ENCODE data around the gene TFB1M.
"Not testable (repeated sequence)": the region's sequence is repeated elsewhere in the genome, so short reads cannot be mapped to it uniquely, and the experiment has no call there.

The TFB1M gene

GRCh38 chr6:155234167-155234566, 80.1 kb downstream of the TFB1M start:
- FAIRE-seq: no peak

DNA sequence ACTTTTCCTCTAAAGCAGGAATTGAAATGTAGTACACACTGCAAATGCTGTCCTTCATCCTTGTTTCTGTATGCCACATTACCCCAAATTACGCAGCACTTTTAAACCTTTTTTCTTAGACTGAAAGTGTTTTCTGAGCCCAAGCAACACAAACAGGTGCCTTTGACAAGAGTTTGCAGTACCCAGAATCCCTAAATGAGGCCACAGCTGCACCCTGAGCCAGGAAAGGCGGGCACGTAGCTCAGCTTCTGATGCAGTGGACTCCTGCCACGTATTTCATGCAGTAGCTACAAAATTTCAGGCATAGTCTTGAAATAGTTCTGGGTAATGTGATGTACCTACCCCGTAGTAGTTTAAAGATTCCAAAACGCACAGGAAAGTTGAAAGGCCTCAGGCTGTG, 81.4 kb downstream of the TFB1M start:
- FAIRE-seq: no peak

DNA sequence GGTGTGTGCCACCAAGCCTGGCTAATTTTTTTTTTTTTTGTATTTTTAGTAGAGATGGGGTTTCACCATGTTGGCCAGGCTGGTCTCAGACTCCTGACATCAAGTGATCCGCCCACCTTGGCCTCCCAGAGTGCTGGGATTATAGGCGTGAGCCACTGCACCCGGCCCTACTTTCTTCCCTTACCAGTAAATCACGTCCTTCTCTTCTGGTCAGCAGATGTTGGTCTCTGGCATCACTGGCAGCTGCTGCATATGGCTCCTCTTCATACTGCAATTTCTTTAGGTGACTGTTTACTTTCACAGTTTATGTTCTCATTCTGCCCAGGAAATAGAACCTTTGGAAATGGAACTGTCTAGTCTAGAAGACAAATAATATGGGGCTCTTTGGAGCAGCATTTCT, 83.3 kb downstream of the TFB1M start:
- FAIRE-seq: not testable (repeated sequence)

DNA sequence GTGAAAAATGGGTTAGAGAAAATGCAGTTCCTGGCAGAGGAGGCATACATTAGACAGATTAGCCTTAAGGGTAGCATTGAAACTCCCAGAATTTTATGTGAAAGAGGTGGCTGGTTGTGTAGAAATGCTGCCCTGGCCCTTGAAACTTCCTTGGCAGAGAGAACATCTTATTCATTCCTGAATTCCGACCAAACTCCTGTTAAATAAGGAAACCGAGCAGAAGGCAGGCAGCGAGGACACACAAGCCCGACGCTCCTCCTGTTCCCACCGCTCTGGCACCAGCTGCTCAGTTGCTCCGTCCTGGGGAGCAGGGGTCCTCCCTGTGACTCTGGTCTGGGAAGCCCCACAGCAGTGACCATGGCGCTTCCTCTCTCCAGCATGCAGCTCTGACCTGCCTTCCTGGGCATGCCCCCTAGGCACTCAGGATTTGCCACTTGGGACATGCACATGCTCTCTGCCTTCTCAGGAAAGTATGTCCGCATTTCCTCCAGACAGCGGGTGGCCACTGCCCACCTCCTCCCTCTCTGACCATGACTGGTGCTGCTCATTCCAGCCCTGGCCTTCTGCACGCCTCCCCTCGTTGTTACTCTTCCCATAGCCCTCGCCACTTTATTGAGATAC, 85.6 kb downstream of the TFB1M start:
- FAIRE-seq: no peak

GRCh38 chr6:155227046-155227445, 87.2 kb downstream of the TFB1M start:
- FAIRE-seq: no peak

DNA sequence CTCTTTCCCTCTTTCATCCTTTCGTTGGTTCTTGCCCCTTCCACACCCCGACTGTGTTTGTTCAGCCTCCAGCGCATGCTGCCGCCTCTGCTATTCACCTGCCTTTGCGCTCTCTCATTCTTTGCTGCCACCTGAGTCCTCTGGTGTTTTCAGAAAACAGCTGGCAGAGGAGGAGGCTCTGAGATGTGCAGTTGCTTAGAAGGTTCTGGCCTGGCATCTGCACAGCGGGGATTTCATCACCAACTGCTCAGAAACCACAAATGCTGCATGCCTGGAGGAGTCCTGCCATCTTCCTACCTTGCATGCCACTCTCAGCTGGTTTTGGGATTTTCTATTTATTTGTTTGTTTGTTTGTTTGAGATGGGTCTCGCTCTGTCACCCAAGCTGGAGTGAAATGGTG, 89.7 kb downstream of the TFB1M start:
- no peak for FAIRE-seq

- FAIRE-seq: no peak
Measured at GRCh38 chr6:155223646-155224451, 90.4 kb downstream of the TFB1M start.

- FAIRE-seq: no peak
Measured at GRCh38 chr6:155222506-155222905, 91.8 kb downstream of the TFB1M start.

DNA sequence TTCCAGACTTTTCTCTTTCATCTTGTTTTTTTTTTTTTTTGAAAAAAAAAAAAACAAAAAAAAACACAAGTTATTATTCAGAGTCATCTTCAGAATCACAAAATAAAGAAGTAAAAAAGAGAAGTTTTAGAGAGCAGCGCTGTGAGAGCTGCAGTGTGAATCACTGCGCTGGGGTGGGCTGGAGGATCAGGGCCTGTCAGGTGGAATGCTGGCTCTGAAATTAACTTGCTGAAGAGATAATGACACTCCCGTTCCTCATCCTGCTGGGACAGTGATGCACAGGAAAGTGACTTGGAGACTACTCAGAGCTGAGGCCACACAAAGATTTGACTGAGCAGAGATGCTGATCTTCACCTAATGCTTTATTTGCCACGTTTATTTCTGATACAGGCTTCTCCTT, 93.2 kb downstream of the TFB1M start:
- no peak for FAIRE-seq

DNA sequence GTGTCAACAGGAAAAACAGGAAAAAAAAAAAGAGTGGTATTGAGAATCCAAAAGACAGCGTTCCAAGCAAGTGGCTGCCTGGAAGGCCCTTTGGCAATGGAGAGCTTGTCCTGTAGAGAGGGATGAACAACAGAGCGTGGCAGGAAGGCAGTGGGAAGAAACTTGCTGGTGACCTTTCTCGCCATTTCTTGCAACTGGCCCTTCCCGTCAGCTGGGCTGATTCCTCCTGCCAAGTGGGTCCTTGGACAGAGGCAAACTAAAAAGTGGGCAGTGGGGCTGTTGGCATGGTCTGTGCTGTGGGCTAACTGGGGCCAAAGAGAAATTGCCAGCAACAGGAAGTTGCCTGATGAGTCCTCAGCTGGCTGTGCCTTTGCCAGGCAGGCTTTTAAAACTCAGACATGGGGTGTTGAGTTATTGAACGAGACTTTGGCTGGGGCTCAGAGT, 94.4 kb downstream of the TFB1M start:
- no peak for FAIRE-seq

- no peak for FAIRE-seq
Measured at GRCh38 chr6:155219299-155219698, 95.0 kb downstream of the TFB1M start.

DNA sequence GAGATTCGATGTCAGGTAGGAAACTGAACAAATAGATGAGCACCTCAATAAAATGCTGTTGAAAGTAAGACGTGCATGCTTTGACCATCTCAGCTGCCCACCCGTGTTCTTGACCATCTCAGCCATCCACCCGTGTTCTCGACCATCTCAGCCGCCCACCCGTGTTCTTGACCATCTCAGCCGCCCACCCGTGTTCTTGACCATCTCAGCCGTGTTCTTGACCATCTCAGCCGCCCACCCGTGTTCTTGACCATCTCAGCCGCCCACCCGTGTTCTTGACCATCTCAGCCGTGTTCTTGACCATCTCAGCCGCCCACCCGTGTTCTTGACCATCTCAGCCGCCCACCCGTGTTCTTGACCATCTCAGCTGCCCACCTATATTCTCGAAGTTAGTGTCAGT, 95.6 kb downstream of the TFB1M start:
- not testable (repeated sequence) for FAIRE-seq

DNA sequence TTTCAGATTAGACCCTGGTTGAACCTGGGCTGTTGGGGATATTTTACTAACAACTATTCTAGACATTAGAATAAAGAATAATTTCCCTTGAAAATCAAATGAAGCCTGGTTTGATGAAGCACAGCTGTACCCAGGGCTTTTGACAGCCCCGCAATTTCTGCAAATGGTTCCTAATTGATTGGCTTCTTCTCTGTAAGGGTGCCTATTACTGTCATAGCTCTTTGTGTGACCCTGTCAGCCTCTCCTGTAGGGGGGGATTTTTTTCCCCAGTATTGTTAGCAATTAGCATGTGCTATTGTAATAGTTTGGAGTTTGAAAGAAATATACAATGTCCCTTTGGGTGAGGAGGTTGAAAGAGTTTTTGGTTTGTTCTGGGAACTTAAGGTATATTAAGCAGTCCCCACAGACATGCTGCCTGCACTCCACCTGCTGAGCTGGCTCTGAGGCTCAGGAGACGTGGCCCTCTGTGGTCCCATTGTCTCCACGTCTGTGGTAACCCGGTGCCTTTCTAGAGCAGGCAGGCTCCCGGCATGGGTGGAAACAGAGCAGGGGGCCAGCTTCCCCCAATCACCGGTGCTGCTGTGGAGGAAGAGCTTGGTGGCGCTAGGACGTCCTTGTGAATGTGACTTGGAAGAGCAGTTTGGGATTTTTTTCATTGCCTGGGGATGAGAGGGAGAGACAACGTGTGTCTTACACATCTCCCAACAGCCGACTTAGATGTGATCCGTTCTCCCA, 97.8 kb downstream of the TFB1M start:
- no peak for FAIRE-seq

DNA sequence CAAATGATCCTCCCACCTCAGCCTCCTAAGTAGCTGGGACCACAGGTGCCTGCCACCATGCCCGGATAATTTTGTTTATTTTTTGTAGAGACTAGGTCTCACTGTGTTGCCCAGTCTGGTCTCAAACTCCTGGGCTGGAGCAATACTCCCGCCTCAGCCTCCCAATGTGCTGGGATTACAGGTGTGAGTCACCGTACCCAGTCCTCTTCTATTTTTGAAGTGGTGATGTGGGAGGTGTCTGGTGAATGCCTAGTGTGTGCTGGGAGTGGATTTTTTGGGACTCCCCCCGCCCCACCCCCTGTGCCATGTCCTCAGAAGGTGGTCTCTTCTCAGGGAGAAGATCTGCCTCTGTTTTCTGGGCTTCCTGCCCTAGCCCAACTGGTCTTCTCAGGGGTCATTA, 98.4 kb downstream of the TFB1M start:
- FAIRE-seq: no peak

DNA sequence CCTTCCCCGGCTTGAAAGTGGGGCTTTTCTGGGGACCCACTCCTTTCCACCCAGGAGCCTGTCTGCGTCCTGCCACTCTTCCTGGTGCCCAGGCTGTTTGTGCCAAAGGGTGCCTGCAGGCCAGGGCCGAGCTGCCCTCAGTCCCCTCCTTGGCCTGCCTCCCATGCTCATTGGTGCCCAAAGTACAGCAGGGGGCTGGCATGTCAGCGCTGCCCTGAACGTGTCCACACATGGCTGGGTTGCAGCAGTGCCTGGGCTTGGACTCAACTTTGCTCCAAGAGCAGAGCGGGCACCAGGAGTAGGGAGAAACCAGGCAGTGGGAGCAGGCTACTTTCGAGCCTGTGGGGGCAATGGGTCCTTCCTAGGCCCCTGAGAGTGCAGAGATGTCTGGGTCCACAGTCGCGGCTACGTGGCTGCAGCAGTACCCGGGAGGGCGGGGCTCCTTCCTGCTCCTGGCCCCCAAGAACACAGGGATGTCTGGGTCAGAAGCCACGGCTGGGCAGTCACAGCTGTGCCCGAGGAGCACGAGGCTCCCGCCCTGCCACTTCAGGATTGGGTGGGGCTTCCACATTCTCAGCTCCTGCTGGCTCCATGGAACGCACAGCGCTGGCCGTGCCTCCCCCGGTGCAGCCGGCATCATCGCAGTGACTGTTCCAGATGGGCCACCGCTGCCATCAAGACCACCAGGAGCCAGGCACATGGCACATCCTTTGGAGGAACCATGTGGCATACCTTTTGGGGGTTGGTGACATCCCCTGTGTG, 100.5 kb downstream of the TFB1M start:
- no peak for FAIRE-seq

GRCh38 chr6:155212616-155213380, 101.5 kb downstream of the TFB1M start:
- no peak for FAIRE-seq

DNA sequence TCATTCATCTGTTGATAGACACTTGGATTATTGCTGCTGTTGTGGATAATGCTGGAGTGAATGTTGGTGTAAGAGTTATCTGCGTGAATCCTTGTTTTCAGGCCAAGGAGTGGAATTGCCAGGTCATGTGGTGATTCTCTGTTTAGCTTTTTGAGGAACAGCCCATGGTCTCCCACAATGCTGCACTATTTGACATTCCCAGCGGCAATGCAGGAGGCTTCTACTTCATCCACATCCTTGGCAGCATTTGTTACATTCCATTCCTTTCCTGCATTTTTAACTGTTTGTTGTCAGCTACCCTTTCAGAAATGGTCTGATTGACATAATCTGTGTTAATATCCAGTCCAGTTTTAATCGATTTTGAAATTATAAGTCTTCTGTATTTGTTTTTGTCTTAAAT, 102.2 kb downstream of the TFB1M start:
- FAIRE-seq: no peak

- FAIRE-seq: no peak
Measured at GRCh38 chr6:155207223-155207622, 107.1 kb downstream of the TFB1M start.

Data from A204.1 (cell line).